Endodermal cell (in vitro differentiated cells): ENCODE results near the gene RASAL2. TPM values are rescaled to one million over a fixed set of nuclear protein-coding genes. Genes with fewer than 3 reads are reported as not detected.

ENCODE experiments used
- DNase-seq: peaks from one replicate; pipeline ENCODE4 v3.0.0-alpha.2; 2017
- H3K27ac ChIP-seq: 2 replicates; pipeline ENCODE4 v1.5.1; 2013; ENCODE audit warnings: mild to moderate bottlenecking, low read depth, low read length, moderate library complexity
- H3K27me3 ChIP-seq: 2 replicates; pipeline ENCODE4 v1.6.1; 2013; ENCODE audit warnings: mild to moderate bottlenecking, low read length, moderate library complexity; ENCODE audit not compliant: insufficient read depth, control insufficient read depth, poor library complexity, severe bottlenecking
- H3K36me3 ChIP-seq: 2 replicates; pipeline ENCODE4 v1.7.0; 2013; ENCODE audit warnings: mild to moderate bottlenecking, low read length, moderate library complexity; ENCODE audit not compliant: control insufficient read depth, insufficient read depth
- H3K4me1 ChIP-seq: one replicate; pipeline ENCODE4 v1.7.0; 2013; ENCODE audit warnings: low read length; ENCODE audit not compliant: control insufficient read depth, insufficient read depth
- H3K4me3 ChIP-seq: 2 replicates; pipeline ENCODE4 v1.5.1; 2013; ENCODE audit warnings: mild to moderate bottlenecking, low read length, moderate library complexity
- H3K9ac ChIP-seq: 2 replicates; pipeline ENCODE4 v1.6.1; 2013; ENCODE audit warnings: mild to moderate bottlenecking, low read length, moderate library complexity; ENCODE audit not compliant: poor library complexity, severe bottlenecking; ENCODE audit errors: extremely low read depth
- H3K9me3 ChIP-seq: 2 replicates; pipeline ENCODE4 v1.6.1; 2013; ENCODE audit warnings: mild to moderate bottlenecking, low read length, moderate library complexity; ENCODE audit not compliant: control insufficient read depth
- H3K27ac Mint-ChIP-seq: 2 replicates; pipeline ENCODE4 v1.8.0; 2020; ENCODE audit warnings: mixed read lengths
- H3K27me3 Mint-ChIP-seq: 2 replicates; pipeline ENCODE4 v1.8.0; 2021; ENCODE audit warnings: mild to moderate bottlenecking, mixed read lengths; ENCODE audit not compliant: insufficient read depth
- H3K36me3 Mint-ChIP-seq: 2 replicates; pipeline ENCODE4 v1.8.0; 2020; ENCODE audit warnings: low read depth, mixed read lengths
- H3K4me1 Mint-ChIP-seq: 2 replicates; pipeline ENCODE4 v1.8.0; 2020; ENCODE audit warnings: mixed read lengths
- H3K4me3 Mint-ChIP-seq: 2 replicates; pipeline ENCODE4 v1.8.0; 2020; ENCODE audit warnings: mild to moderate bottlenecking, moderate library complexity, mixed read lengths
- H3K9me3 Mint-ChIP-seq: 2 replicates; pipeline ENCODE4 v1.8.0; 2020; ENCODE audit warnings: mild to moderate bottlenecking, mixed read lengths
- WGBS, 2 experiments: methylation state at CpG; one replicate each; pipeline versions ENCODE4 v1.1.5 to v1.1.7; 2013; ENCODE audit warnings: missing lambda C conversion rate in 2 of 2, mixed read lengths in 1 of 2; ENCODE audit not compliant: insufficient coverage in 1 of 2, insufficient read length in 1 of 2; 5-methylcytosine and 5-hydroxymethylcytosine counted together
- total RNA-seq, 2 donors: library from RNA; stranded (reverse); fragmentation: NEBNext Ultra II Directional in 1 of 2; extraction: Animal tissue kit (Norgen Biotek cat#: 25700) in 1 of 2; gene quantifications; 2 replicates in 1 of 2; 3 replicates in 1 of 2; pipeline ENCODE4 v1.2.1, GENCODE V29; 2021
- TF ChIP-seq, protein P1 (sequence below): fragments of 200-600 bp; sonication (generic); conservative IDR thresholded peaks from 2 replicates; pipeline ENCODE4 v1.5.0; 2021; ENCODE audit warnings: antibody characterized with exemption, mild to moderate bottlenecking

RASAL2 gene
- total RNA-seq, 2 donors from 2014 or later = 21.8 to 22.1 TPM

DNA sequence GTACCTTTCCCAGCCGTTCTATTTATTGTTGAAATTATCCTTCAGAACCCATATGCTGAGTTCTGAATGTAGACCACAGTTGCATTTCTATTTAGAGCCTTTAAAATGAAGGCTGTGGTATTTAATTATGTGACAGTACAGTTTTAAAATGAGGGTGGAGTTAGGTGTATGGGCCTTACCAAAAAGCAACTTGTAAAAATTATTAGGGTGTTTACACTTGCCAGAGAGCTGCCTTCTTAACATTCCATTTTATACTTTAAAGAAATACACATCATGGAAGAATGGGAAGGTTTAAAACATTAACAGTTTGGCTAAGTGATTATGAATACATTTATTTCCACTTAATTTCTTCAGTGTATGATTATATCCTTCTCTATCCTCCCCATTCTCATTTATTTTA lies 75.7 kb downstream of the RASAL2 start:
- no peaks in the 10 kb centered on the region for H3K9me3 Mint-ChIP-seq
- Histone ChIP-seq H3K27ac (no peak overlapping the region), H3K9me3 (no peaks in the 10 kb centered on the region), H3K4me3 (no peak overlapping the region), H3K27me3 (no peaks in the 10 kb centered on the region), H3K4me1 (peaks cover 4% of the 10 kb centered on the region), H3K9ac (no peak overlapping the region), H3K36me3 (no peaks in the 10 kb centered on the region)
- no peaks in the 10 kb centered on the region for H3K27me3 Mint-ChIP-seq
- H3K4me3 Mint-ChIP-seq = no peak overlapping the region
- no peak overlapping the region for H3K27ac Mint-ChIP-seq
- H3K36me3 Mint-ChIP-seq = no peaks in the 10 kb centered on the region
- TF ChIP-seq, protein P1, sequence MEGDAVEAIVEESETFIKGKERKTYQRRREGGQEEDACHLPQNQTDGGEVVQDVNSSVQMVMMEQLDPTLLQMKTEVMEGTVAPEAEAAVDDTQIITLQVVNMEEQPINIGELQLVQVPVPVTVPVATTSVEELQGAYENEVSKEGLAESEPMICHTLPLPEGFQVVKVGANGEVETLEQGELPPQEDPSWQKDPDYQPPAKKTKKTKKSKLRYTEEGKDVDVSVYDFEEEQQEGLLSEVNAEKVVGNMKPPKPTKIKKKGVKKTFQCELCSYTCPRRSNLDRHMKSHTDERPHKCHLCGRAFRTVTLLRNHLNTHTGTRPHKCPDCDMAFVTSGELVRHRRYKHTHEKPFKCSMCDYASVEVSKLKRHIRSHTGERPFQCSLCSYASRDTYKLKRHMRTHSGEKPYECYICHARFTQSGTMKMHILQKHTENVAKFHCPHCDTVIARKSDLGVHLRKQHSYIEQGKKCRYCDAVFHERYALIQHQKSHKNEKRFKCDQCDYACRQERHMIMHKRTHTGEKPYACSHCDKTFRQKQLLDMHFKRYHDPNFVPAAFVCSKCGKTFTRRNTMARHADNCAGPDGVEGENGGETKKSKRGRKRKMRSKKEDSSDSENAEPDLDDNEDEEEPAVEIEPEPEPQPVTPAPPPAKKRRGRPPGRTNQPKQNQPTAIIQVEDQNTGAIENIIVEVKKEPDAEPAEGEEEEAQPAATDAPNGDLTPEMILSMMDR = no peak
- H3K4me1 Mint-ChIP-seq = peaks cover 7% of the 10 kb centered on the region
- DNase-seq = no peak
- WGBS, 2 experiments = 74 to 100% methylated on average over 1 of the region's 1 CpG

DNA sequence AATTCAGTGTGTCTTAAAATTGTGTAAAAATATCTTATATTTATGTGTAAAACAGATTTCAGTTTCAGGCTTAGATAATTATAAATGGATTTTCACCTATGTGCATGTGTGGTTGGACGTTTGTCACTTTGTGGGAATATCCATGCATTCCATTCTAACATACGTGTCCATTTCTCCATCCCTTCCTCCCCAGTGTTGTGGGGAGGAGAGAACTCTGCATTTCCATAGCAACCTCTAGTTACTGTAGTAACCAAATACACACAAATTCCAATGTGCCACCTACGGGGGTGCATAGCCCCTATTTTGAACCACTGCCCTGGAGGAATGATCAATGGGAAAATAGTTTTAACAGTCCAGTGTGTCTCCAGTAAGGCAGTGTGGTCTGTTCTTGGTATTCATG lies 79.0 kb downstream of the RASAL2 start:
- DNase-seq = no peak
- Histone ChIP-seq H3K9me3 (no peaks in the 10 kb centered on the region), H3K4me3 (no peak overlapping the region), H3K4me1 (peaks cover 5% of the 10 kb centered on the region), H3K9ac (no peak overlapping the region), H3K27me3 (no peaks in the 10 kb centered on the region), H3K27ac (no peak overlapping the region), H3K36me3 (no peaks in the 10 kb centered on the region)
- Mint-ChIP-seq H3K36me3 (no peaks in the 10 kb centered on the region), H3K27ac (no peak overlapping the region), H3K4me1 (peaks cover 9% of the 10 kb centered on the region), H3K9me3 (no peaks in the 10 kb centered on the region), H3K27me3 (no peaks in the 10 kb centered on the region), H3K4me3 (no peak overlapping the region)
- TF ChIP-seq, protein P1 = no peak
- WGBS, 2 experiments = 79% methylated on average over 1 of the region's 3 CpGs; no CpG with 5 or more reads in 1 of the 2 experiments

DNA sequence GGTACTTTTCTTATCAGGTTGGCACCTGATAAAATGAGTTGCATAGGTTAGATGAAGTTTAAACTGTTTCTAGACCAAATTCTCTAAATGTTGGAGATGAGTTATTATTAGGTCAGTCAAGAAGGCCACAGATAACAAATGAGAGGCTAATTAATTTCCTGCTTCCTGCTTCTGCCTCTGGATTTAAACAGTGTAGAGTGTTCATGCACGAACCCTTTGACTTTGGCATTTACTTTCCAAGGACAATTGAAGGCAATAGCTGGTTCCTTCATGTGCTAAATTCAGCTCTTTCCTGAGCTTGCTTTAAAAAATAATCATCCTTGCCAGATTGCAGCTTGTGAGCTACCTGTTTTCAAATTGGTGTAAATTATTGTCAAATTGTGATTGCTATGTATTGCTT lies 80.6 kb downstream of the RASAL2 start:
- Histone ChIP-seq H3K9ac (no peak overlapping the region), H3K27me3 (no peaks in the 10 kb centered on the region), H3K36me3 (no peaks in the 10 kb centered on the region), H3K9me3 (no peaks in the 10 kb centered on the region), H3K27ac (no peak overlapping the region), H3K4me3 (no peak overlapping the region), H3K4me1 (peaks cover 5% of the 10 kb centered on the region)
- WGBS, 2 experiments = 88 to 100% methylated on average over 1 of the region's 1 CpG
- H3K36me3 Mint-ChIP-seq = no peaks in the 10 kb centered on the region
- DNase-seq = no peak
- no peak overlapping the region for H3K4me3 Mint-ChIP-seq
- no peaks in the 10 kb centered on the region for H3K27me3 Mint-ChIP-seq
- H3K9me3 Mint-ChIP-seq = no peaks in the 10 kb centered on the region
- peaks cover 9% of the 10 kb centered on the region for H3K4me1 Mint-ChIP-seq
- no peak overlapping the region for H3K27ac Mint-ChIP-seq
- TF ChIP-seq, protein P1 = no peak
